ENCODE data around the gene CAPN8.

CAPN8 gene

DNA sequence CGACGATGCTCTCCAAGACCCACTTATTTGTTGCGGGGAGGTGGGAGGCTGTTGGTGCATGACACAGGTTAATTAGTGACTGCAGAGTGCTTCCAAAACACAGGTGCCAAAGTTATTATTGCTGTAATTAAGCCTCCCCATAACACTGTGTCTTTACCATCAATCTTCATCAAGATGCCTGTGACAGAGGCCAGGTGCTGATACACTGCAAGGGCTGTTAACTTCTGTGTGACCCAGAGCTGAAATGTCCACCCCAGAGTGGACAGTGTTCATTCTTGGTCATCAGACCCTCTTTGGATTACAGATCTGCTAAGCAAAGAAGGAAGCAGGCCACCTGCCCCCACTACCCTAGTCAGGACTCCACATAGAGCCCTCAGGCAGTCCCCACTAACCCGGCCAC is 55.5 kb downstream of the CAPN8 start:
- no peak for DNase-seq

DNA sequence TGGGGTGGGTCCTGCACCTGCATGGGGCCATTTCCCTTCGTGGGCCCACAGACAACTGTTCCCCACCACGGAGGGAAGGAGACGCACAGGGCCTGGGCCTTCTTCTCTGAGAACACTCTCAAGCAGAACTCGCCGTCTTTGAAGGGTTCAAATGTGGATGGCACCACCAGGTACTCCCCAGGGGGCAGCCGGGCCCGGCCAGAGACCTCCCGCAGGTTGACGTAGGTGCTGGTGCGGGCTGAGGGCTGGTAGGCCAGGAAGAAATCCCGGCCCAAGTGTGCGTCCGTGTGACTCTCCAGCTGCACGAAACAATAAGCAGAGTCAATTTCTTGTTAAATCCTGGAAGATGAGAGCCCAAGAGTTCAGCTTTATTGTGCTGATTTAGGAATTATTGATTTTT is 56.4 kb downstream of the CAPN8 start:
- DNase-seq: no peak

DNA sequence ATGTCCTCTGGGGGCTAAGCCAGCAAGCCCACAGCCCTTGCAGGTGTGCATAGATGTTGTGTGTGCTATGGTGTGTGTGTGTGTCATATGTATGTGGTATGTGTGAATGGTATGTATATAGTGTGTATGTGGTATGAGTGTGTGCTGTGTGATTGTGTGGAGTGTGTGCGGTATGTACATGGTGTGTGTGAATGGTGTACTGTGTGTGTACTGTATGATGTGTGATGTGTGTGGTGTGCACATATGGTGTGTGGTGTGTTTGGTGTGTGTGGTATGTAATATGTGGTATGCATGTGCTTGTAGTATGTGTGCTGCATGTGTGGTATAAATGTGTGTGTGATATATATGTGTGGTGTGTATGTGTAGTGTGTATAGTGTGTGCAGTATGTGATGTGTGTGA is 107.0 kb downstream of the CAPN8 start:
- DNase-seq: no peak

DNA sequence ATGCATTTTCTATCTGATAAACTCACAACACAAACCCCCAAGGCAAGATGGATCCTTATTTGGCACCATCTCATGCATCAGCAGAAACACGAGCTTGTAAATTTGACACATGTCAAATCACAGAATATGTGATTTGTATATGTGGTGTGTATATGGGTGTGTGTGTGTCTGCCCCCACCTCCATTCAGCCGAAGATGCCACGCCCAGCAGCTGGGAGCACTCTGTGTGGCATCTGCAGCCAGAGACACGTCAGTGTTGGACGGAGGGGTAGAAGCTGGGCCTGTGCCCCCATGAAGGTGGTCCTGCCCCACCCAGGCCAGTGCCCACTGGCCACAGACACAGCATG is 108.4 kb downstream of the CAPN8 start:
- no peak for DNase-seq

DNA sequence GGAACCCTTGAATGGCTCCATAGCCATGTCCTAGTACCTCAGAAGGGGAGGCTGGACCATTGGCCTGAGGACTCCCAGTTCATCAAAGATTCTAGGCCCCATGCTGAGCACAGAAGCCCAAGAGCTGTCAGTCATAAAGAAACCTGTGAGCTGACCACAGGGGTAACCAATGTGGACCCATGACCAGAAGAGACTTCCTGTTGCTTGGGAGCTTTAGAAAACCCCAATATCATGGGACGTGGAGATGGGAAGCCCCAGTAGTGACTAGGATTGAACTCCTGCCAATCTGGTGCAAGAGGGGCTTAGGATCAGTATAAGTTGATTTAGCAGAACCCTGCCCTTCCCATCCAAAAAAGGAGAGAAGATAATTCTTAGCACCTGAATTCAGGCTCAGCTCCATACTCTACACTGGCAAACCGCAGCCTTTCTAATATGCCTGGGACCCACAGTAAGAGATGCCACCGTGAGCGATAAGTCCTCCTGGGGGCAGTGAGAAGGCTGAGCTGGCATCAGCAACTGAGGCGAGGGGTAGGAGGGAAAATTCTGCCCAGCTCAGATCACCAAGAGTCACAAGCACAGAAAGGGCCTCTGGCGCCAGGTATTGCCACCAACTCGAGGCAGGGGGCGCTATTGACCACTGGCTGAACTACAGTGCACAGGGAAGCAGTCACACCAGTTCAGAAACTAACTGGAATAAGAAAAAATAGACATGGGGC is 108.9 kb downstream of the CAPN8 start:
- DNase-seq: peak; percentile 67

DNA sequence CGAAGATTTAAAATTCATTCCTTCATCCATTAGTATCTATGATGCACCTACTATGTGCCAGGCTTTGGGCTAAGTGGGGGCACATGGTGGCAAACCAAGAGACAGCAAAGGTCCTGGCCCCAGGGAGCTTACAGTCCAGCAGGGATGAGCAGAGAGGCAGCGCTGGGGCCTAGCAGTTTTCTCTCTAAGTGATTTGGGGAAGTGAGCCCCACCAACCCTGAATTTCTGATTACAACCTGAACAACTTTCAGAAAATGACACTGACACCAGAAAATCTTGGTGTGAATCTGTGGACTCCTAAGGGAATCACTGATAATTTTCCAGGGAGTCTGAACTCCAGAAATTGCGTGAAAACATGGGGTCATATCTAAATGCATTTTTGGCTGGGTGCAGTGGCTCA is 111.5 kb downstream of the CAPN8 start:
- DNase-seq: no peak

DNA sequence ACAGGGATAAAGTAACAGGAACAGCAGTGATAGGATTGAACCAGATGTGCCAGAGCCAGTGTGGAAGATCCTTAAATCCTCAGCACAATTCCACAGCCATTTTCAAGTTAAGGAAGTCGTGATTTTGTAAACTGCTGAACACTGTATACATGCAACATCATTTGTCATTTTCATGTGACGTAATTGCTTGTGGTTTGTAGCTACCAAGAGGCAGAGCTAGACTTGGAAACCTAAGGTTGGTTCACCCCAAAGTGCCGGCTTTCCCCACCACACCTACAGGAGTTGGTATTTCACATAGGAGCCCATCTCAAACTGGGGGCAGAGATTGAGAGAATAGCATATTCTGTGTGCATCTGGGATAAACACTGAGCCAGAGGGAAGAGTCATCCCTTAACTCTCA is 113.9 kb downstream of the CAPN8 start:
- no peak for DNase-seq

DNA sequence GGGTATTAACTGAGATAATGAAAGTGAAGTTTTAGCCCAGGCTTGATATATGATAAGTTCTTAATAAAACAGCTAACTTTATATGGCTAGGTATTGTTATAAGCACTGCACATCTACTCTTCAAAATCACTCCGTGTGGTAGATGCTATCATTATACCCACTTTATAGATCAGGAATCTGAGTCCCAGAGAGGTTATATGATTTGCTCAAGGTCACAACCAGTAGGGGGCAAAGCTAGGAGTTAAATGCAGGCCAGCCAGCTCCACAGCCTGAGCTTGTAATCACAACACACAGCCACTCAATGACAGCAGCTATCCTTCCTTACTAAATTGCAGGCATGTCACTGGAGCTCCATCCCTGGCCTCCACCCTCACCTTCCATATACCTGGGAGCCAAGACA is 115.8 kb downstream of the CAPN8 start:
- peak; percentile 8 for DNase-seq

DNA sequence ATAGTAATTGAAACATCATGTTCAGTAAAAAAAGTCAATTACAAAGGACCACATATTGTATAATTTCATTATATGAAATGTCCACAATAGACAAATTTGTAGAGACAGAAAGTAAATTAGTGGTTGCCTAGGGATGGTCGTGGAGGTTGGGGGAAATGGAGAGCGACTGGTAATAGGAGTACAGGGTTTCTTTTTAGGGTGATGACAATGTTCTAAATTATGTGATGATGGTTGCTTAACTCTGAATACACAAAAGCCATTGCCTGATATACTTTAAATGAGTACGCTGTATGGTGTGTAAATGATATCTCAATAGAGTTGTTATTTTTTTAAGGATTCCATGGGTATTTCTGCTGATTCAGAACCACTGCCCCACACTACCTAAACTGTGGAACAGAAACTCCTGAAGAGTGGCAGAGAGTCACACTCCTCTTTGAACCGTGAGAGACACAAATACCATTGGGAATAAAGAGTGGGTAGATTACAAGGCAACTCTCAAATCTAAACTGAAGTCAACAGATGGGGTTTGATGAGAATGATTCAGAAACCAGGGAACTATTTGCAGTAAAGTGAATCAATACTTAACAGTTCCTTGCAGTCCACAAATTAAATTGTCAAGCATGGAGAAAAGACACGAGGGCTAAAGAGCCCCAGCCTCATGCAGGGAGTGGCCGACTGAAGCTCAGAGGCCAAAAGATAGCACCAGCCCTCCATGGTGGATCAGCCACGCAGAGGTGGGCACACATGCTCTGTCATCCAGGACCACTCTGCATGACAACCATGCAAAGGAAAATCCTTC is 118.0 kb downstream of the CAPN8 start:
- no peak for DNase-seq

DNA sequence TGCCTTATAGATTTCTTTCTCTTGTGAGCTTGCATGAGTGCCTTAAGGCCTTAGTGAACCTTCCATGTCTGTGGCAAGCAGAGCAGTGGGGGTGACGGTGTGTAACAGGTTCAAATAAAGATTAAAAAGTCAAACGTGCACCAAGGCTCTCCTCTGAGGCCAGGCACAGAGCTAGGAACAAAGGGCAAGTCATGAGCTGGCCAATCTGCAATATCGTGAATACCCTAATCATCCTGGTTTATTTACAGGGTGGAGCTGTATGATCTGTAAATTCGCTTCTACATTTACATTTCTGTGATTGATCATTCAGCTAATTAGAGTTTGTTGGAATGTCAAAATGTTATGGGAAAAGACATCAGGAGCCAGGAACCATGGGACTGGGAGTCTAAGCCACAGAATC is 120.2 kb downstream of the CAPN8 start:
- no peak for DNase-seq

DNA sequence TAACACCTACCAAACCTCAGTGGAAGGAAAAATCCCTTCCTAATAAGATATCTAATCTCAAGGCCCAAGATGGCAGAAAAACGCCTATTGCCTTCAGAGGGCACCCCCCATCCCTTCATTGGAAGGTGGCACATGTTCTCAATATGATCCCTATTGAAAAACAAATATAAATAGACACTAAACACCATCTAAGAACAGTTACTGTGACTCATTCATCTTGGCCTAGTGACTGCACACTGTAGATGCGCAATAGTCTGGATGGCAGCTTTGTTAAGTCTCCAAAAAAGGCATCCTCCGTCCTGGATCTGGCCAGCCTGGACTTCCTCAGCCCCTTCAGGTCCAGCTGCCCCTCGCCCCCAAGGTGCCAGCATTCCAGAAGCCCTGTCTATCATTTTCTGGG is 121.9 kb downstream of the CAPN8 start:
- no peak for DNase-seq

DNA sequence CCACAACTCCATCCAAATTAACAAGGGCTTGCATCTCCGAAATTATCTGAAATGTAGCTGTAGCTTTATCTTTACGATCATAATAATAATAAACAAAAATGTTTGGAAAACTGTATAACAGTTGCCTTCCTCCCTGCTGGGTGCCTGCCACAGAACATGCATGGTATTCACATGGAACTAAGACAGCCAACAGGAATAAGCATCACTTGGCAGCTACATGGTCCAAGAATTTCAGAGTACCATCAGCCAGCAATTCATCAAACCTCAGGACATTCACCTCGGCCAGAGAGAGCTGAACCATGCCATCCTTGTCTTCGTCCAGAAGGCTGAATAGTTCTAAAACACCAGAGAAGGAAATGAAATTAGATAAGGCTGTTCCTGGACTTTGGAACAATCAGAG is 122.7 kb downstream of the CAPN8 start:
- DNase-seq: no peak

DNA sequence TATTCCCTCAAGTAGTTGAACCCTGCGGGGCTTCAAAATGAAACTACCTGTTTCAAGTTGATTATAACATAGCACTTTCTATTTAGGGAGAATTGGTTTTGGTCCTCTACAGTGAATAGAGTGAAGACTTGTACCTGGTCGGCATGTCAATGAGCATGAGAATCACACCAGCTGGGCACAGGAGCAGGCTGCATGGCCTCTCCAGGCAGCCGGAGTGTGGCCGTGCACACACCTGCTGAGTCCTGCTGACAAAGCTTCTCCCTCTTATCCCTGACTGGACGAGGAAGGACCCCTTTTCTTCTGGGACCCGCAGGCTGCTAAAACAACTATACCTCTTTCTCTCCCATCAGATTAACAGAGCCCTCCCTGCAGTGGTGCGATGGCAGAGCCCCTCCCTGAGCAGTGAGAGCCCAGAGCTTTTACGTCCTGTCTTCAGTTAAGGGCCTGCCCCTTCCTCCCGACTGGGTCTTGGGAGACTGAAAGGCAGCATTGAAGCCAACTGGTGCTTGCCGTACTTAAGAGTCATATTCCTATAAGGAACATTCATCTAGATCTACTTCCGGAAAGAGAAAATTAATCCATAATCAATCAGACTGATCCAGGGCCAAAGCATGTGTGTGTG is 124.9 kb downstream of the CAPN8 start:
- DNase-seq: no peak

DNA sequence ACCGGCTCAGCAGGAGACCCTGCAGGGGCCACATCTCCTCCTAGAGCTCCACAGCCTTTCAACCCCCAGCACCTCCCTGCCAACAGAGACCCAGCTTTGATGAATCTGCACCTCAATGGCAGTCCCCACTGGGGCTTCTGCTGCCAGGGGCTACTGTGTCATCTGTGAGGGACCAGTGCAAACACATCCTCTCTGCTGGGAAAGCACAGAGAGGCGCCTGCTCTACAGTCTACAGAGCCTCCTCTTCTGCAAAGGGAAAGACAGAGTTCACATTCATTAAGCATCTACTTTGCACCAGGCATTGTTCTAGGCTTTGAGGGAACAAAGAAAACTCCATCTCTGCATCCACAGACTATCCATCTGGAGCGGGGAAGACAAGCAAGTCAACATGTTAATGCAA is 125.8 kb downstream of the CAPN8 start:
- DNase-seq: no peak

DNA sequence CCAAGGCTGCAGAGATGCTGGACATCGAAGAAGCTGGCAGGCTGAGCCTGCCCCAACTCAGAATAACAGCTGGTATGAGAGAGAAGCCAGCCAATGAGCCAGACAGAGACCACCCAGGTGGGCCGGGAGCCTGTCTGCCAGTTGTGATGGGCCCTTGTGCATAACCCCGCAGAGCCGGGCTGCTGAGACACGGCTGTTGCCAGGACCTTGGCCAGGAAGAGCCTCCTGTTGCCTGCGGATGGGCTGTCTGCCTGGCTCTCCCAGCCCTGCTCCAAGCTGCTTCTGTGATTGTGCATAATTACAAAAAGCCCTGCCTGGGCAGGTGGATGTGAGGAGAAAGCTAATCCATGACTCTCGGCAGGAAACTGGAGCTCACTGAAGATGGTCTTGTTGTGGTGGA is 126.5 kb downstream of the CAPN8 start:
- no peak for DNase-seq

DNA sequence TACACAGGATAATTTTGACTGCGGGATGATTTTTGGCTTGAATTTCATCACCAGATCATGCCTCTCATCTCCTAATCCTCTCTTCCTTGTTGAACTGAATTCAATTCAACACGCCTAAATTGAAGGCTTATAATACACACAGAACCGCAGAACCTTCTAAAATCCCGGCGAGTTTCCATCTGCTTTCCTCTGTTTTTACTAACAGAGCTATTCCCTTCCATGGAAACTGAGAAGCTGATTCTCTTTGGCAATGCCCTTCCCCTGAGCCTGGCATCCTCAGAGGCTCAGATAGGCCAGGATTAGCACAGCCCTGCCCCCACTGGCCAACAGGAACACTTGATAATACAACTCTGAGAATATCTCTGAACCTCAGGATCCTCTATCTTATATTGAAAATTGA is 130.2 kb downstream of the CAPN8 start:
- no peak for DNase-seq

DNA sequence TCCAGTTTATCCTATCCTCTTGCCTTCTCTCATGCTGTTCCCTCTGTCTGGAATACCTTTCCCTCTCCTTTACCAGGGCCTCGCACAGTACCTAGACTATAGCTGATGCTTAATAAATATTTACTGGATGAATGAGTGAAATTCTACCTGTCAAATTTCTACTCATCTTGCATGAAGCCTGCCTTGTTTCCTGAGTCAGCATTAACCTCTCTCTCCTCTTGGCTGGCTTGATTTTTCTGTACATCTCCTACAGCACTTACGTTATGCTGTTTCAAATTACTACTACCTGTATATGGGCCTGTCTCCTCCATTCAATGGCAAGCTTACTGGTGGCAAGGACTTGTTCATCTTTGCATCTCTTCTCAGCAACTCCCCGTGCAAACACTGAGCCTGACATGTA is 130.8 kb downstream of the CAPN8 start:
- no peak for DNase-seq

DNA sequence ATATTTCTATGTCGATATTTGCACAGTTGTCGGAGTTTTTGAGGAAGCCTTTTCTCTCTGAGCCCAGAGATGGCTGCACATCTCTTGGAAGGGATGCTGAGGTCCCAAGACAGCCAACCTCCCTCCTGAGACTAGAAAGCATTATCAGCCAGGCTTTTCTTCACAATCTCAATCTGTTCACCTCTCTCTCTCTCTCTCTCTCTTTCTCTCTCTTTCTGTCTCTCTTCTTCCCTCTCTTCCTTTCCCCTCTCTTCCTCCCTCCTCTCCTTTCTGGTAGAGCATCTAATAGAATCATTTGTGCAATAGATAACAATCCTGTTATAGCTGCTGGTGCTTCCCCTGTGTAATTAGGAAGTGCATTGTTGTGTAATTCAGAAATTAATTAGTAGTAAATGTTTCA is 131.8 kb downstream of the CAPN8 start:
- no peak for DNase-seq

DNA sequence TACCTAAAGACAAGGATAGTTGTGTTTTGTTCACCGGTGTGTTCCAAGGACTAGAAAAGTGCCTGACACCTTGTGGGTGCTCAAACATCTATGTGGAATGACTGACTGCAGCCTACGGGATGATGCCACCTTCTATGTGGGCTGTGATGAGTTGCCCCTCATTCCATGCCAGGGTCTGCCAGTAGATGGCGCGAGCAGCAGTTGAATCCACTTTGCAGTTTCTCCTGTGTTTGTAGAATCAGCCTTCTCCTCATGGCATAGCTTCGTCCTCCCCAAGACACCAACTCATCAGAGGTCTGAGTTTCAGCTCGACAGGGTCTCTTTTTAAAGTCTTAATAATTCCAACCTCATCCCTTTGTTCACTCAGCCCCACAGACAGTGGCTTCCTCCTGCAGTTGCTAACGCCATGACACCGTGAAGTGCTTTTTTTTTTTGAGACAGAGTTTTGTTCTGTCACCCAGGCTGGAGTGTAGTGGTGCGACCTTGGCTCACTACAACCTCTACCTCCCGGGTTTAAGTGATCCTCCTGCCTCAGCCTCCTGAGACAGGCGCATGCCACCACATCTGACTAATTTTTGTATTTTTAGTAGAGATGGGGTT is 133.7 kb downstream of the CAPN8 start:
- peak; percentile 72 for DNase-seq

DNA sequence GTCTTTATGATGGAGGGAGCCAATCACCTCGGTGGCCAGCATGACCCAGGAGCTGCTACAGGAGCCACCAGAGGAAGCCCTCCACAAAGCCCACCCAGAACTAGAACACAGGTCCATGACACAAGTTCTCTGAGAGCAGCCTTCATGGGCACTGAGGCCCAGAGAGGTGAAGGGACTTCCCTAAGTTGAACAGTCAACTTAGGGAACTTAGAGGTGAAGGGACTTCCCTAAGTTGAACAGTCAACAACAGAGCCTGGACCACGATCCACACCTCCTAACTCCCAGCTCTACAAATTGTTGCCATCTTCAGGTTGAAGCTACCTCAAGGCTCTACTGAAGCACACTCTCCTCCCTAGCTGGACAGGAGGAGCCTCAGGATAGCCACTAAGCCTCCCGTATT is 139.5 kb downstream of the CAPN8 start:
- no peak for DNase-seq

DNA sequence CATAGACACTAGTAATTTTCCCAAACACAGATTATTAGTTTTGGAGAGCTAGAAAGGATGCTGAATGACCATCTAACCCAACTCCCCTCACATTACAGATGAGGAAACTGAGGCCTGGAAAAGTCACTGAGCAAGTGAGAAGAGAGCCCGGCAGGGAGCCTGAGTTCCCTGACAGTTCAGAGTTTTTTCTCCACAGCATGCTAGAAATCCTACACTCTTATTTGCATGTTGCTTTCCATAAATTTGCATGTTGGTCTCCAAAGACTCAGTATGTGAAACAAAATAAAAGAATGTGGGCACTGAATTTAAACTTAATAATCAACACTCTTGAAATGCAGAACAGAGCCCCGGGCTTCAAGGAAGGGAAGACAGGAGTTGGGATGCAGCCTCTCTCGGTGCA is 140.0 kb downstream of the CAPN8 start:
- no peak for DNase-seq

DNA sequence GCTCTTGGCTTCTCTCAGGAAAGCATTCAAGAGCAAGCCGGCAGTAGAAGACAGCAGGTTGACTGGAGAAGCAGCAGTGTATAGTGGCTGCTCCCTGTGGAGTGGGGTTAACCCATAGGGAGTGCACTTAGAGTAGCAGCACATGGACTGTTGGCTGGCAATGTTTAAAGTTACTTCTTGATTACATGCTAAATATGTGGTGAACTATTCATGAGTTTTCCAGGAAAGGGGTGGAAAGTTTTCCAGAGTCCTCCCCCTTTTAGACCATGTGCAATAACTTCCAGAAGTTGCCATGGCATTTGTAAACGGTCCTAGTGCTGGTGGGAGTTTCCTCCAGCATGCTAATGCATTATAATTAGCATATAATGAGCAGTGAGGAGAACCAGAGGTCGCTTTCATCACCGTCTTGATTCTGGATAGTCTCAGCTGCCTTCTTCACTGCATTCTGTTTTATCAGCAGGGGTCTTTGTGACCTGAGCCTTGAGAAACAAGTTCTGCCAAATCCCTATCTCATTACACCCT is 140.5 kb downstream of the CAPN8 start:
- no peak for DNase-seq

DNA sequence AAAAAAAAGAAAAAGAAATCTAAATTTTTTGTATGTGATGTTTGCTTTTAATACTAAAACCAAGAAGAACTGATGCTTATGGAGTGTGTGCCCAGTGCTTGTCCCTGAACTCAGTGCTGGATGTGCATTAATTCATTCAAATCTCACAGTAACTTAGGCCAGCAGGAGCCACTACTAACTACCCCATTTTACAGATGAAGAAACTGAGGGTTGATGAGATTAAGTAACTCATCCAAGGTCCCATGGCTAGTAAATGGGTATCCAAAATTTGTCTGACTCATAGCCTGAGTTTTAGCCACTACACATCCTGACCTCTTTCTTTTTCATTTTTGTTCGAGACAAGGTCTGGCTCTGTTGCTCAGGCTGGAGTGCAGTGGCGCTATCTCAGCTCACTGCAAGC is 144.4 kb downstream of the CAPN8 start:
- no peak for DNase-seq

DNA sequence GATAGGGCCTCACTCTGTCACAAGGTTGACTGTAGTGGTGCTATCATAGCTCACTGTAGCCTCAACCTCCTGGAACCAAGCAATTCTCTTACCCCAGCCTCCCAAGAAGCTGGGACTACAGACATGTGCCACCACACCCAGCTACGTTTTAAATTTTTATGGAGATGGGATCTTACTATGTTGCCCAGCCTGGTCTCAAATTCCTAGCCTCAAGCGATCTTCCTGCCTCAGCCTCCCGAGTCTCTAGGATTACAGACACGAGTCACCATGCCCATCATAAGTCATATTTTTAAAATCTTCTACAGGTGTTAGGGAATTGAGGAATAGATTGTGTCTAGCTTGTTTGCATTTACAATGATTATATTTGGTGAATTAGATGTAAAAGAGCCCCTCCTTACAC is 145.3 kb downstream of the CAPN8 start:
- no peak for DNase-seq

Measured in hematopoietic multipotent progenitor cell treated with erythropoietin and hydrocortisone succinate and interleukin-3 and kit ligand, for 6 days (in vitro differentiated cells).